K562 (cell line): ENCODE measurements around the gene MICAL2. TPM values are rescaled to one million over a fixed set of nuclear protein-coding genes. Genes with fewer than 3 reads are reported as not detected.

Experiments
- ATAC-seq: fragments of 200-7000 bp; cut with Tn5 transposase; 3 replicates; pipeline ENCODE4 v1.9.1; 2020; ENCODE audit warnings: moderate library complexity
- BruUV-seq: library from RNA; stranded (reverse); fragments of 400-500 nt; replicated peaks from 2 replicates; lab custom pipeline; 2021; lab: Mats Ljungman, UMichigan
- CTCF ChIA-PET: fragments of 300-600 bp; formaldehyde crosslinking; extraction: SDS; loops from one replicate; lab custom pipeline; 2021; ENCODE audit warnings: low intra/inter-chr PET ratio; lab: Yijun Ruan, JAX
- POLR2A ChIA-PET: fragments of 300-600, 350-650 bp; sonication (Branson Sonifier 250); formaldehyde crosslinking; extraction: SDS; loops from one replicate; lab custom pipeline; 2021; ENCODE audit warnings: antibody characterized with exemption, inconsistent platforms; lab: Yijun Ruan, JAX
- DNase-seq, 4 experiments: peaks; one replicate each; pipeline versions ENCODE4 v3.0.0 to v3.0.0-alpha.2; 2011 to 2018; ENCODE audit warnings: low spot score in 3 of 4, mixed read lengths in 3 of 4; ENCODE audit errors: extremely low read depth in 1 of 4
- FAIRE-seq: peaks from 2 replicates; lab custom pipeline; 2011; peaks lifted over from hg19 to GRCh38; lab: Jason Lieb, UNC
- H2AFZ ChIP-seq: 2 replicates; pipeline ENCODE4 v1.6.0; 2011; ENCODE audit warnings: low read depth, low read length, control low read depth, inconsistent platforms
- H3K27ac ChIP-seq: fragments of 200-600 bp; 3 replicates; pipeline ENCODE4 v1.8.0; 2011; ENCODE audit warnings: low read depth, mild to moderate bottlenecking, control low read depth, inconsistent platforms, low read length, moderate library complexity, mixed read lengths; ENCODE audit errors: extremely low read depth
- H3K27me3 ChIP-seq, 2 experiments: fragments of 300-600 bp in 1 of 2; 2 replicates in 1 of 2; 3 replicates in 1 of 2; pipeline versions ENCODE4 v1.6.0 to v1.8.0; 2011; ENCODE audit warnings: inconsistent platforms in 2 of 2, low read length in 2 of 2, mild to moderate bottlenecking in 1 of 2, mixed read lengths in 1 of 2, moderate library complexity in 1 of 2; ENCODE audit not compliant: control insufficient read depth in 2 of 2, insufficient read depth in 2 of 2
- H3K36me3 ChIP-seq: fragments of 300-600 bp; 3 replicates; pipeline ENCODE4 v1.8.0; 2011; ENCODE audit warnings: mild to moderate bottlenecking, low read length, inconsistent platforms; ENCODE audit not compliant: control insufficient read depth, insufficient read depth
- H3K4me1 ChIP-seq, 2 experiments: fragments of 200-600 bp in 1 of 2; replicated peaks in 1 of 2; 2 replicates in 1 of 2; 3 replicates in 1 of 2; pipeline versions ENCODE4 v1.5.1 to v1.8.0; 2011; ENCODE audit warnings: inconsistent platforms in 2 of 2, low read length in 2 of 2, mild to moderate bottlenecking in 1 of 2, mixed read lengths in 1 of 2, moderate library complexity in 1 of 2; ENCODE audit not compliant: control insufficient read depth in 2 of 2, insufficient read depth in 2 of 2
- H3K4me2 ChIP-seq: 2 replicates; pipeline ENCODE4 v1.6.1; 2011; ENCODE audit warnings: low read length, control low read depth, inconsistent platforms, mixed read lengths; ENCODE audit not compliant: insufficient read depth
- H3K4me3 ChIP-seq: fragments of 200-600 bp; sonication (generic), shearing (Covaris generic); 2 replicates; pipeline ENCODE4 v1.5.1; 2016; ENCODE audit warnings: control low read depth, inconsistent platforms
- H3K79me2 ChIP-seq: fragments of 200-600 bp; 3 replicates; pipeline ENCODE4 v1.8.0; 2011; ENCODE audit warnings: low read length, inconsistent platforms; ENCODE audit not compliant: control insufficient read depth, insufficient read depth
- H3K9ac ChIP-seq, 2 experiments: 2 replicates each; pipeline versions ENCODE4 v1.6.0 to v1.6.1; 2011; ENCODE audit warnings: low read depth in 2 of 2, low read length in 2 of 2, control low read depth in 1 of 2, inconsistent platforms in 1 of 2, mild to moderate bottlenecking in 1 of 2, mixed read lengths in 1 of 2; ENCODE audit not compliant: insufficient read depth in 1 of 2
- H3K9me1 ChIP-seq: one replicate; pipeline ENCODE4 v1.6.0; 2011; ENCODE audit warnings: inconsistent platforms, mild to moderate bottlenecking, low read length, moderate library complexity; ENCODE audit not compliant: control insufficient read depth, insufficient read depth
- H3K9me3 ChIP-seq: replicated peaks from 2 replicates; pipeline ENCODE4 v1.5.1; 2011; ENCODE audit warnings: low read depth, low read length, inconsistent platforms; ENCODE audit not compliant: control insufficient read depth, insufficient read depth
- H4K20me1 ChIP-seq: replicated peaks from 2 replicates; pipeline ENCODE4 v1.6.1; 2011; ENCODE audit warnings: low read length, inconsistent platforms, mixed read lengths; ENCODE audit not compliant: control insufficient read depth, insufficient read depth
- CEBPZ ChIP-seq: fragments of 150-350 bp; IDR thresholded peaks from 2 replicates; pipeline ENCODE4 v1.6.1; 2014; ENCODE audit warnings: low read depth, mild to moderate bottlenecking, low read length, borderline replicate concordance
- COPS2 ChIP-seq: fragments of 450-650 bp; conservative IDR thresholded peaks from 2 replicates; pipeline ENCODE4 v1.6.1; 2016; ENCODE audit warnings: mild to moderate bottlenecking, moderate library complexity
- E2F8 ChIP-seq: fragments of 450-650 bp; IDR thresholded peaks from 2 replicates; pipeline ENCODE4 v1.7.1; 2018; ENCODE audit warnings: mild to moderate bottlenecking, low read depth; ENCODE audit not compliant: partially characterized antibody
- FOXM1 ChIP-seq, 2 experiments: fragments of 450-650 bp in 1 of 2; sonication (generic) in 1 of 2; formaldehyde crosslinking in 1 of 2; IDR thresholded peaks; 2 replicates each; pipeline versions ENCODE4 v1.6.1 to v1.9.0; 2017 to 2022; ENCODE audit warnings: low read depth in 2 of 2, mild to moderate bottlenecking in 2 of 2, missing genetic modification reagents in 1 of 2, moderate library complexity in 1 of 2
- MTA3 ChIP-seq: fragments of 450-650 bp; formaldehyde crosslinking; IDR thresholded peaks from 2 replicates; pipeline ENCODE4 v1.6.1; 2017; ENCODE audit warnings: mild to moderate bottlenecking, borderline replicate concordance
- MXI1 ChIP-seq: IDR thresholded peaks from 2 replicates; pipeline ENCODE4 v1.6.1; 2011; ENCODE audit warnings: low read depth, mild to moderate bottlenecking, improper control_type of control experiment, low read length
- TRIM25 ChIP-seq: fragments of 450-650 bp; IDR thresholded peaks from 2 replicates; pipeline ENCODE4 v1.7.0; 2016; ENCODE audit warnings: borderline replicate concordance
- ZKSCAN3 ChIP-seq: fragments of 250-450 bp; sonication (Bioruptor Pico); IDR thresholded peaks from 2 replicates; pipeline ENCODE4 v1.4.0; 2020
- ZNF77 ChIP-seq: fragments of 250-450 bp; sonication (Bioruptor Pico); IDR thresholded peaks from 2 replicates; pipeline ENCODE4 v1.5.0; 2020
- ZNF79 ChIP-seq: fragments of 250-450 bp; sonication (Bioruptor Pico); IDR thresholded peaks from 2 replicates; pipeline ENCODE4 v1.4.0; 2020; ENCODE audit warnings: low read depth, mild to moderate bottlenecking, moderate library complexity
- WGBS: fragments of 100-300 bp; shearing (Covaris generic); methylation state at CpG from one replicate; pipeline ENCODE4 v1.1.6; 2016; ENCODE audit warnings: low coverage, mixed read lengths; ENCODE audit not compliant: insufficient coverage; ENCODE audit errors: missing lambda C conversion rate; 5-methylcytosine and 5-hydroxymethylcytosine counted together
- in situ Hi-C: fragments of 300-500 bp; cut with MboI; formaldehyde crosslinking; loops from 4 replicates; pipeline ENCODE4 v1.15.0; 2018; ENCODE audit warnings: inconsistent platforms, mixed read lengths
- intact Hi-C: fragments of 100-400 bp; cut with micrococcal nuclease; formaldehyde crosslinking; loops from 2 replicates; pipeline ENCODE4 v1.14.2; 2022
- polyA plus RNA-seq, 8 experiments: library from polyadenylated mRNA; depleted of rRNA in 4 of 8; stranded (reverse) in 5 of 8; unstranded in 3 of 8; fragments of >200 nt; fragmentation: Nextera tagmentation in 2 of 8; fragmentation: Illumina TruSeq in 1 of 8; extraction: Ambion mirVana in 2 of 8; extraction: Trizol in 1 of 8; gene quantifications; 2 replicates each; pipeline versions ENCODE4 v1.2.1 to v1.2.3, GENCODE V29; 2011 to 2014; ENCODE audit warnings: inconsistent platforms in 1 of 8, missing spikeins in 1 of 8
- total RNA-seq, 7 experiments: library from RNA; depleted of rRNA in 6 of 7; stranded (reverse); fragments of >200 nt in 6 of 7; fragmentation: Illumina TruSeq in 2 of 7; extraction: Trizol in 2 of 7; gene quantifications; 2 replicates each; pipeline versions ENCODE4 v1.2.1 to v1.2.3, GENCODE V29; 2011 to 2021; ENCODE audit warnings: low replicate concordance in 1 of 7

Gene MICAL2
- total and polyA plus RNA-seq, 9 of the 15 experiments (the other 6 are each of a cell fraction or from before 2014, with no cell fraction given): 4.7 to 64.2 (median 33.6) TPM

- in situ Hi-C loops (no loop called here), intact Hi-C loops (no loop called here)
- H3K9me1 ChIP-seq: no peaks in the 10 kb centered on the region
- H3K9me3 ChIP-seq: no peaks in the 10 kb centered on the region
- H3K36me3 ChIP-seq: peaks cover 50% of the 10 kb centered on the region; the same call in 2 of the 3 replicates
- WGBS: 82% methylated on average over 11 of the region's 11 CpGs
- no peak overlapping the region for H3K4me3 ChIP-seq
- H4K20me1 ChIP-seq: no peaks in the 10 kb centered on the region
- no peaks in the 10 kb centered on the region for H3K27me3 ChIP-seq
- no peak overlapping the region for H3K4me2 ChIP-seq
- ChIA-PET CTCF (no interaction called here), POLR2A (interaction anchor here (2.3 kb wide), 1 partner anchor 13 kb away, joined by 7 read pairs; no protein-coding TSS in a partner anchor)
- no peak for TF ChIP-seq ZKSCAN3
- TF ChIP-seq FOXM1 (IDR thresholded peaks at IDR 0.05; ENCODE audit: low read depth): no peak
- no peak for TF ChIP-seq FOXM1 (CRISPR knock-in tag; IDR thresholded peaks at IDR 0.05; ENCODE audit: low read depth)
- TF ChIP-seq MXI1: no peak
- TF ChIP-seq TRIM25: no peak
- no peak for TF ChIP-seq COPS2
- no peak for TF ChIP-seq ZNF79 (CRISPR knock-in tag)
- TF ChIP-seq ZNF77 (CRISPR knock-in tag): no peak
- TF ChIP-seq MTA3: no peak
- no peak for TF ChIP-seq CEBPZ
- no peak for TF ChIP-seq E2F8
- H3K79me2 ChIP-seq: no peaks in the 10 kb centered on the region
- BruUV-seq: no TSS peak
- peaks cover 11 to 27% of the 10 kb centered on the region in 2 experiments; a peak in 4 of 5 replicates for H3K4me1 ChIP-seq
- H3K27ac ChIP-seq: no peak overlapping the region
- no peak for ATAC-seq
- no peak for FAIRE-seq
- no peak overlapping the region for H2AFZ ChIP-seq
- 0 out of 4 replicates have a peak overlapping the region, but pooled peaks of 1 of the 2 experiments have one; percentile 4 for H3K9ac ChIP-seq
- DNase-seq: no peak
Observed at GRCh38 chr11:12220305-12220704, 109.9 kb downstream of the MICAL2 start.
